GM12864 (cell line): ENCODE data around the gene CTXN3.
"Not testable (repeated sequence)": the region's sequence is repeated elsewhere in the genome, so short reads cannot be mapped to it uniquely, and the experiment has no call there.

Source experiments
- DNase-seq: peaks from one replicate; pipeline ENCODE4 v3.0.0-alpha.2; 2011; ENCODE audit warnings: low read depth
- H3K4me3 ChIP-seq: 2 replicates; pipeline ENCODE4 v1.5.1; 2011; ENCODE audit warnings: mild to moderate bottlenecking, low read depth, low read length, control low read depth
- TF ChIP-seq, protein P1 (sequence below): IDR thresholded peaks from 2 replicates; pipeline ENCODE4 v1.5.1; 2011; ENCODE audit warnings: low read depth, mild to moderate bottlenecking, moderate library complexity, low read length, control low read depth, inconsistent platforms; ENCODE audit errors: missing control alignments

Gene CTXN3

DNA sequence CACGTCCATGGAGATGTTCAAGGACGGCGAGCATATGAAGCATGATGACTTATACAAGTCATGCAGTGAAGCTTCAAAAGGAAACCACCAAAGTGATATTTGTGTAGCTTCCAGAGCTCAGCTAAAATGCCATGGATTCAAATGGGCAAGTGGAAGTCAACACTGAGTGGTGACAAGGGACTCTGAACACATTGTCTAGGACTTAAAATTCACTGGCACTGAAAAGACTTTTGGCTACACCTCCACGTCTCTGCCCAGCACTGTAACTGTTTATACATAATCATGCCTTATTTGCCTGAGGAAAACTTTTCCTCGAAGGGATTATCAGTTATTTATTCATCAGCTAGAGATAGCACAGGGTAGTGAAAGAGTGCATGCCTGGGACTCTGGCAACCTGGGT lies 15.2 kb downstream of the CTXN3 start:
- H3K4me3 ChIP-seq = no peak overlapping the region
- no peak for DNase-seq
- TF ChIP-seq, protein P1, sequence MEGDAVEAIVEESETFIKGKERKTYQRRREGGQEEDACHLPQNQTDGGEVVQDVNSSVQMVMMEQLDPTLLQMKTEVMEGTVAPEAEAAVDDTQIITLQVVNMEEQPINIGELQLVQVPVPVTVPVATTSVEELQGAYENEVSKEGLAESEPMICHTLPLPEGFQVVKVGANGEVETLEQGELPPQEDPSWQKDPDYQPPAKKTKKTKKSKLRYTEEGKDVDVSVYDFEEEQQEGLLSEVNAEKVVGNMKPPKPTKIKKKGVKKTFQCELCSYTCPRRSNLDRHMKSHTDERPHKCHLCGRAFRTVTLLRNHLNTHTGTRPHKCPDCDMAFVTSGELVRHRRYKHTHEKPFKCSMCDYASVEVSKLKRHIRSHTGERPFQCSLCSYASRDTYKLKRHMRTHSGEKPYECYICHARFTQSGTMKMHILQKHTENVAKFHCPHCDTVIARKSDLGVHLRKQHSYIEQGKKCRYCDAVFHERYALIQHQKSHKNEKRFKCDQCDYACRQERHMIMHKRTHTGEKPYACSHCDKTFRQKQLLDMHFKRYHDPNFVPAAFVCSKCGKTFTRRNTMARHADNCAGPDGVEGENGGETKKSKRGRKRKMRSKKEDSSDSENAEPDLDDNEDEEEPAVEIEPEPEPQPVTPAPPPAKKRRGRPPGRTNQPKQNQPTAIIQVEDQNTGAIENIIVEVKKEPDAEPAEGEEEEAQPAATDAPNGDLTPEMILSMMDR = no peak

DNA sequence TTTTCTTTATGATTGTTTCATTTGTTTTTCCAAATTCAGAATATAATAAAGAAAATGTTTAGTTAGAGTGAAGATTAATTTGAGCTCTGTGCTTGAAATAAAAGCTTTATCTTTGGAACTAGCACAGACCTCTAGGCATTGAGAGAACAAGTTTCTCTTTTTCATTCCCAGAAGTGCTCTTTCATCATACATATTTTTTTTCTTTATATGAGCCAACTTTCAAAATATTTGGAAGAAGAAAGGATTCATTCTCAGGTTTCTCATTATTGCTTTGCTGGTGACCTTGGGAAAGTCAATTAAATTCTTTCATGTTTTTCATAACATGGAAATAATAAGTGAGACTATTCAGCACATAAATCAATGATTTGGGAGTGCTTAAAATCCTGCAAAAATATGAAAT lies 16.8 kb downstream of the CTXN3 start:
- no peak for DNase-seq
- TF ChIP-seq, protein P1 = no peak
- no peak overlapping the region for H3K4me3 ChIP-seq

DNA sequence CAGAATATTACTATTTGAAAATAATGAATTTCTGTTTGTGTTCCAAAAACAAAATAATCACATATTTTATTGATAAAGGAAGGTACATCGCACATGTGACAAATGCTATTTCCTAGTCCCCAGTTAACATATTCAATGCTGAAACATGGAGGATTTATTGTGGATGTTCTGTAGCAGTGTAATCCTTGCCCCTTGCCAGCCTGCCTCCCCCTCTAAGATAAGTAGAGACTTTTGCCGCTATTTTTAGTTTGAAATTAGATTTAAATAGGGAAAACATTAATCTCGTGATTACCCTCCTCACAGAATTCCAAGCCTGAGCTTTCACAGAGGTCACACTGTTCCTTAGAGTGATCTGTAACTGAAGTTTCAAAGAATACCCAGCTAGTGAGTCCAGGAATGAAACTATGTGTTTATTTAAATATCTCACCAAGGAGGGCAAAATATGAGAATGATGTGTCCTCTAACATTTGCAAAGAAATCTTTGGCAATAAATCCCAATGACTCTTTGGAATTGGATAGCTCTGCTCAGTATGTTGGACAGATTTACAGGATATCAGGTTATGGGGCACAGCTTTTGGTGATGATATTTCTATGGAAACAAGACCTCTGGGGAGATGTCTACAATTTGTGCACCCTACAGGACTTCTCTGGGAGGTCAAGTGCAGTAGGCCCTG lies 17.3 kb downstream of the CTXN3 start:
- DNase-seq = no peak
- TF ChIP-seq, protein P1 = no peak
- no peak overlapping the region for H3K4me3 ChIP-seq

DNA sequence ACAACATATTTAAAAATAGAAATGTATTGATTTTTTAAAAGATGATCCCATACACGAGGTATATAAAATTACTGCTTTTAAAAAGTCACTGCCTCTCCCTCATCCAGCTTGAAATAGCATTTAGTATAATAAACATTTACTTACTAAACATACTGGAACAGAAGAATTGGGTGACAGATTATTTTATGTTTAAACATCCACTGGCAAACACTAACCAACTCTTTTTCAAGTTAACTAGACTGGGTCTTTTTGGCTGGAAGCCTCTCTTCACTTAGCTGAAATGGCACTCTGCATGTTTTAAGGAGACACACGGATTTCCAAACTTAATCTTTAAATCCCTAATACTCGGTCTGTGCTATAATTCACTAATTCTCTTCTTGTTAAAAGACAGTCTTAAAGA lies 19.0 kb downstream of the CTXN3 start:
- TF ChIP-seq, protein P1 = no peak
- DNase-seq = no peak
- no peak overlapping the region for H3K4me3 ChIP-seq

DNA sequence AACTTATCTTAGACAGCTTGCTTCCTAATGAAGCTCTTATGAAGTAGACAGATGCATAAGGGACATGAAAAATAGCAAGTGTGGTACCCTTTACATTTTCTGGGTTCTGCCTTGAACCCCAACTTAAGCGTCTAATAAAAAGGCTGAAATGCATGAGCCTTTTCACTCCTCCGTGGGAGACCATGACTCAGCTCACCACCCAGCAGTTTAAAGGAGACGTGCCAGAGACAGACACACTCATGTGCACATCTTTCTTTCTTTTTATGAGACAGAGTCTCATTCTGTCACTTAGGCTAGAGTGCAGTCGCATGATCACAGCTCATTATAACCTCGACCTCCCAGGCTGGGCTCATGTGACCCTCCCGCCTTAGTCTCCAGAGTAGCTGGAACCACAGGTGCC lies 22.3 kb downstream of the CTXN3 start:
- TF ChIP-seq, protein P1 = no peak
- no peak for DNase-seq
- no peak overlapping the region for H3K4me3 ChIP-seq

DNA sequence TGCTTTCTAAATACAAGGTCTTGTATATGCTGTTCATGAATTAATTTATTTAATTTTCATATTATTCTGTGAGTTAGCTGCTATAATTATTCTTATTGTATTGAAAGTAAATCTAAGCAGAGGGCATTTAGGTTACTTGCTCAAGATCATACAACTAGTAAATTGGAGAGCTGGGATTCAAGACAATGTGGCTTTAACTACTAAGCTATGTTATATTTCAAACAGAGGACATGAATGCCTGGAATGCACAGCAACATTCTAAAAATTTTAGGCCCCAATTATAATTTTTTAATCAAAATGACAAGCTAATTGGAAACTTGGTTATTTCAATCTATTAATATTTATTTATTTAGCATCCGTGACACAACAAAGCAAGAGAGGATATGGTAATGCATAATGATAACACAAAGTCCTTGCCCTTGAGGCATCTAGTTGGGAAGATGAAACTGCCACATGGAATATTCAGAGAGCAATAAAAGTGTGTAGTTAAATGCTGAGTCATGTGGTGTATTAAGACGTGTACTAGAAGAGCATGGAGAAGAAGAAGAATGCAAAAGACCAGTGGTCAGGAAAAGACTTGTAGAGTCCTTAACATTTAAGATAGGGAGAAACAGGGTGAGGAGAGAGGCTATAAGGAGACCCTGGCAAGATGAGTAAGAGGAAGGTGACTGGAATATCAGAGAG lies 24.4 kb downstream of the CTXN3 start:
- TF ChIP-seq, protein P1 = no peak
- no peak for DNase-seq
- no peak overlapping the region for H3K4me3 ChIP-seq

DNA sequence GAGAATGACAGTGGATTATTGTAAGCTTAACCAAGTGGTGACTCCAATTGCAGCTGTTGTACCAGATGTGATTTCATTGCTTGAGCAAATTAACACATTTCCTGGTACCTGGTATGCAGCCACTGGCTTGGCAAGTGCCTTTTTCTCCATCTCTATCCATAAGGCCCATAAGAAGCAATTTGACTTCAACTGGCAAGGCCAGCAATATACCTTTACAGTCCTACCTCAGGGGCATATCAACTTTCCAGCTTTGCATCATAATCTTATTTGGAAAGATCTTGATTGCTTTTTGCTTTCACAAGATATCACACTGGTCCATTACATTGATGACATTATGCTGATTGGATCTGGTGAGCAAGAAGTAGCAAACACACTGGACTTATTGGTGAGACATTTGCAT lies 28.1 kb downstream of the CTXN3 start:
- not testable (repeated sequence) for H3K4me3 ChIP-seq, DNase-seq

DNA sequence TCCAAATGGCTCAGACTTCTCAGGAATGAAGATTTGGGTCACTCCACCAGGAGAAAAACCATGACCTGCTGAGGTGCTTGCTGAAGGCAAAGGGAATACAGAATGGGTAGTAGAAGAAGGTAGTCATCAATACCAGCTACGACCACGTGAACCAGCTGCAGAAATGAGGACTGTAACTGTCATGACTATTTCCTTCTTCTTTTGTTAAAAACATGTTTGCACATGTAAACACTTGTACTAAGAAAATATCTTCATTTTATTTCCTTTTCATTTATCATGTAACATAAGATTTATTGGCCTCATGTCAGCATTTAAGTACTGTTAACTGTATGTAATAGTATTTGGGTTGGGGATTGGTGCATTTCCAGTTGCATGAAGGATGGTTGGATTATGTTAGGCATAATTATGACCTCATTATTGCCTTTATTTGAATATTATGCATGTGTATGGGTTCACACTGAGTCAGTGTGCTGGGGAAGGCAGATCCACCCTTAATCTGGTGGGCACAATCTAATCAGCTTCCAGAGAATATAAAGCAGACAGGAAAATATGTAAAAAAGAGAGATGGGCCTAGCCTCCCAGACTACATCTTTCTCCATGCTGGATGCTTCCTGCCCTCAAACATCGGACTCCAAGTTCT lies 30.9 kb downstream of the CTXN3 start:
- not testable (repeated sequence) for H3K4me3 ChIP-seq, DNase-seq
